GM15510 (cell line): ENCODE data around the gene SH3TC2.

Source experiments
- POLR2A ChIP-seq: IDR thresholded peaks from 3 replicates; pipeline ENCODE4 v1.6.1; 2011; ENCODE audit warnings: borderline replicate concordance; ENCODE audit not compliant: insufficient read length; ENCODE audit errors: extremely low read depth

SH3TC2 gene

DNA sequence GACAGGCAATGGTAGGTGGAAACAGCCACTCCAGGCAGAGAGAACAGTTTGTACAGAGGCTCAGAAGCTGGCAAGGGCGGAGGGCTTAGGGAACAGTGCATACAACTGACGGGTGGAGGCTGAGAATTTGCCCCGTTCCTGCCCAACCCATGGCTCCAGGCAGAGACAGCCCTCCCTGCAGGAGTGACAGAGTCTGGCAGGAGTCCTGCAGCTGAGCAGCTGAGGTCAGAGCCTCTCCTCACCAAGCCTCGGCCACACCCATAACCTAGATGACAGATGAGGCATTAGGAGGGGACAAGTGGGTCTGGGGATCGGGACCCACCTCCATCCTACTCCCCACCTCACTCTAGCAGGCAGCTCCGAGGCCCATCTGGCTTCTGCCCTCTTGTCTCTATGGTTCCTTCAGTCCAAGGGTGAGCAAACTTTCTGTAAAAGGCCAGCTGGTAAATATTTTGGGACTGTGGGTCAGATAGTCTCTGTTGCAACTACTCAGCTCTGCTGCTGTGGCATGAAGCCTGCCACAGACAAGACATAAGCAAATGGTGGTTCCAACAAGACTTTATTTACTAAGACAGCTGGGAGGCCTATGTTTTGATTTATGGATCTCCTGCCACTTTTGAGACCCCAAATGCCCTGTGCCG lies 83.7 kb downstream of the SH3TC2 start:
- no peak for TF ChIP-seq POLR2A

DNA sequence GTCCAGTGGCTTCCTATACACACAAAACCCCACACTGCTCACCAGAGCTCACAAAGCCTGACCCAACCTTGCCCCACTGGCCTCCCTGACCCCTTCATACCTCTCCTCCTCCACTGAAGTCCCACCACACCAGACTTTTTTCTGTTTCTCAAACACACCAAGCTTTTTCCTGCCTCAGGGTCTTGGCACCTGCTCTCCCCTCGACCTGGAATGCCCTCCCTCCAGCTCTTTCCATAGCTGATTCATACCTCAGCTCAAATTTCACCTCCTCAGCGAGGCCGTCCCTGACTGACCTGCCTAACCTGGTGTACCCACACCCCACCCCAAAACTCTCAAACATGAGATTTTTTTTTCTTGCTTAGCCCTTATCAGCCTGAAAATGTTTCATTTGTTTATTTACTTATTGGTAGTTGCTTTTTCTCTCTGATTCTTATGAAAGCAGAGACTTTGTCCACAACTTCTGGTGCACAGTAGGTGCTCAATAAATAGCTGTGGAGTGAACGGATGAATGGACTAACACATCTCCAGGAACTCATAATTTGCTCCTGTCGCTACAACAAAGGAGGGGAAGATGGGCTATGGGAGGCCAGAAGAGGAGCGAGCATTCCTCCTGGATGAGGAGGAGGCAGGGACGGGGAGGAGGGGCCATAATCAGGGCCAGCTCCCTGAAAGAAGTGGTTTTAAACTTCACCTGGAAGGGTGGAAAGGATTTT lies 84.3 kb downstream of the SH3TC2 start:
- no peak for TF ChIP-seq POLR2A

DNA sequence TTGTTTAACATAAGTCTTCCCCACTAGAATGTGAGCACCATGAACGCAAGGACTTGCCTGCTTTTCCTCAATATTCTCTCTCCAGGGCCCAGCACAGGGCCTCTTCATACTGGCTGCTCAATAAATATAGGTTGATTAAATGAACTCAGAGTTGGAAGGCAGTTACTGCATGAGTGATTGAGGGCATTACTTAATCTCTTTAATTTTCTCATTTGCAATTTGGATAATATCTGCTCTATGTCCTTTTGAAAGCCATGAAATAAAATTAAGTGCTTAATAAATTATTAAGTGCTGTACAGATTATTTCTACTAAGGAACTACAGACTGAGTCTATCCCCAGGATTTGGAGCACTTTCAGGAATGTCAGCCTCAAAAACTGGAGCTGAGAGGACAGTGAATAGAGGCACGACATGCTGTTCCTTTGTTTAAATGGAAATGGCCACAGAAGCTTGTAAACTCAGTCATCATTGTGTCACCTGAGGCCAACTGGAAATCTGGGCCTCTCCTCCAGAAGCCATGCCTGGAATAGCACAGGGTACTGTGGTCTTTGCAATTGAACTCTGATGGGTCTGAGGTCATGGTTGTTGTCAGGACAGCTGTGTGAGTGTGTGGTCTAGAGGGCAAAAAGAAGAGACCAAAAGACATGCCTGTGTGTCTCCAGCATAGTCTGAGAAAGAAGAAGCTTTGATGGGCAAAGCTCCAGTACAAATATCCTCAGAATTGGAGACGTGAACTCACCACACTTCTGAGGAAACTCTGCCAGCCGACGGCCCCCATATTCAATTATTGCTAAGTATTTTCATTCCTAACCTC lies 86.1 kb downstream of the SH3TC2 start:
- no peak for TF ChIP-seq POLR2A

DNA sequence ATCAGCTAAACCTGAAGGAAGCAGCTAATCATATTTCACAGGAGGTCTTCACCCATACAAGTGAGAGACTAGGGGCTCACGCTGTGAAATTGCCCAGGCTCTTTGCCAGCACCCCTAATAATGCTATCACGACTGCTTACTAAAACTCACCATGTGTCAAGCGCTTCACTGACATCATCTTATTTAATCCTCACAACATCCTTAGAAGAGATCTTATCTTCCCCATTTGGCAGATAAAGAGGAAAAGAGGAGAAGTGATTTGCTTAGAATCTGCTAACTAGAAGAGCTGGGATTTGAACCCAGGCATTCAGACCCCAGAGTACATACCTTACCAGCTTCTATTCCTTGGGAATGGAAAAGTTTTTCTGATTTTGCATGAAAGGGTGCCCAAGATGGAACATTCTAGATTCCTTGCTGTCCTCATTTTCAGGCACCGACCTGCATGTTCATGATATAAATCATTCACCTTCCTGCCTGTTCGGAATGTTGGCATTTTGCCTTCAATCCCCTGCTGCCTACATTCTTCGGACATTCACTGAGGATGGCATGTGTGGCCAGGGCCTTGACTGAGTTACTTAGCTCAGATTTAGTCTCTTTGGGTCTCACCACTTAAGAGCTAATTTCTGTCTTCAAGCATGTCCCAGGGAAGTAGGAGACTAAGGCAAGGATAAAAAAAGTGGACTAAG lies 88.1 kb downstream of the SH3TC2 start:
- no peak for TF ChIP-seq POLR2A

DNA sequence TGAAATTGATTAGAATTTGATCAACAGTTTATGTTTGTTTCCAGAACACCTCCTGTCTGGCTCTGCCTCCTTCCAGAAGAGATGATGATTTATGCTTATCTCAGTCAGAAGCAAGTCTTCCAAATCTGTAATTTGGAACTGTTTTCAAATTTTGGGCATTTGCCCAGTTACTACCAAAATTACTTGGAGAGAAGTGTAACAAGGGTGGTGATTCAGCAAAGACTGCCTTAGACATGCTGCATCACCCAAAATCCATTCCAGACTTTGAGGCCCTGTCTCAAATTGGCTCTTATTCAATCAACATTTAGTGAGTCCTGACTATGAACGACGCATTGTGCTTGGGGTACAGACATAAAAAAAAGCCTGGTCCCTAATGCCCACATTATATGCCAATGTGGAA lies 89.4 kb downstream of the SH3TC2 start:
- TF ChIP-seq POLR2A: no peak

DNA sequence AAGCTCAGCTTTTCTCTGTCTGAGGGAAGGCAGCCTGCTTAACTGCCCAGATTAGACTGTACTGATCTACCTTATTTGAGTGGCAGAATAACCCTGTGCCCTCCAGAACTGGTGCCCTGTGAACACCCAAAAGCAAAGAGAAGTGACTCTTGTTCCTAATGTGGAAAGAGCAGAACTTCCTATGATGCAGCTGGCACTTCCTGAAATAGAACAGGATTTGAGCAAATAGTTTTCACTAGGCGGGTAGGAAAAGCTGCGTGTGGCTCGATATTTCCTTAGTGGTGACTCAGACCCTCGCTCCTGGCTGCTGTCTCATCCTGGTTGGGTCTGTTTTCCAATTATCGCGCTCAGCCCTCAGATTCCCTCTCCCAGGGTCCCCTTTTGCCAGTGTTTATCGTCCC lies 89.9 kb downstream of the SH3TC2 start:
- no peak for TF ChIP-seq POLR2A

DNA sequence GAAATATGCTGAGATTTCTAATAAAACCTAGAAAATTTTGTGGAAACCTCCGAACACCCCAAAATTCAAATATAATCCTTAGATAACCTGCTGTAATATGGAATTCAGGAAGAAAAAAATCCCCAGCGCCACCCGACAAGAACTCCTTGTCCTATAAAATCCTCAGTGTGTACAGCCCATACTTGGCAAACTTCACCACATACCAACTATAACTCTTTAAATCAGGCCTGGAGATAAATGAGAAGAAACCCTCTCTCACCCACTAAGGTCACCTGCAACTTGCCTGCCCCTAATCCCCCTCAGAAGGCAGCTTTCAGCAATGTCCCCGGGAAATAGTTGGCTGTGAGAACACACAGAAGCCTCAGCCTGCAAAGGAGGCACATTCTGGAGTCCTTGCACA lies 90.5 kb downstream of the SH3TC2 start:
- no peak for TF ChIP-seq POLR2A

DNA sequence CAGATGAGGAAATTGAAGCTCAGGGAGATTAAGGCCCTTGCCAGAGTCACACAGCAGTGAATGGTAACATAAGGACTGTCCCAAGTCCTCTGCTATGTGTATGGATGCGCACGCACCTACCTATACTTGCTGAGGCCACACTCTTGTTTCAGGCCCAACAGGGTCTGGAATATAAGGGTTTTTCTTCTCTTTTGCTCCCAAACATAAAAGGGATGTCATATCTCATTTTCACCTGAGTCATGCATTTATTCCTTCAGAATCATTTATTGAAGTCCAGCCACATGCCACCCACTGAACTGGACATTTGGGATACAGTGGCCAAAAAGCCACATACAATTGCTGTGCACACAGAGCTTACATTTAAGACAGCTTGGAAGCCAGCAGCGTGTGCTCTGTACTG lies 92.0 kb downstream of the SH3TC2 start:
- TF ChIP-seq POLR2A: no peak

DNA sequence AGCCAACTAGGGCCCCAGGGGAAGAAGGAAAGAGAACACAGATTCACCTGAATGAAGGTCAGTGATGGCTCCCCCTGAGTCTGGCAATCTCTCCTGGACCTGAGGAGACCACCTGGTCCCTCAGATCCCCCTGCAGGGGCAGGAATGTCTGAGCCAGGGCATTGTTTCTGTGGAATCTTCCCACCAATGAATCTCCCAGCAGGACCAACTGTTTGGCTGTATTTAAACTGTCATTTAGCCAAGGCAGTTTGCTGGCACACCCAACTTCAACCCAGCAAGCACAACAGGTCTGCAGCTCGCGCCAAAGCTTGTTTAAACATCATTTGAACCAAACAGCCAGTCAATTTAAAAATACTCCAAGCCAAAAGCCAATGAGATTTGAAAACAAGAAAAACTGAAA lies 92.6 kb downstream of the SH3TC2 start:
- no peak for TF ChIP-seq POLR2A

DNA sequence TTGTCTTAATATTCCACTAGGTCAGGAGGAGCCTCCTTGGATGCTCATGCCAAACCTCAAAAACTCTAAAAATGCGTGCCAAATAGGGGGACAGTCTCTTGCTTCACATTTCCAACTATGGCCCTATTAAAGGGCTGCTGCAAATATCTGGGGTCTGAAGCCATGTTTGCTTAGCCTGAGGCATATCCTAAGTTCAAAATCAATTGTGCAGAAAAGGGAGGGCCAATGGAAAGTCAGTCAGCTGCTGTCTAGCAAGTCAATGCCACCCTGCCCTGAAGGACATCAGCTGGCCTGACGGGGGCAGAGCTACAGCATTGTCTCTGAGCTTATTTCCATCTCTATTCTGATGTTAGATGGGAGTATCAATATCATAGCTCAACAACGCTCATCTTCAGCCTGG lies 93.6 kb downstream of the SH3TC2 start:
- no peak for TF ChIP-seq POLR2A

DNA sequence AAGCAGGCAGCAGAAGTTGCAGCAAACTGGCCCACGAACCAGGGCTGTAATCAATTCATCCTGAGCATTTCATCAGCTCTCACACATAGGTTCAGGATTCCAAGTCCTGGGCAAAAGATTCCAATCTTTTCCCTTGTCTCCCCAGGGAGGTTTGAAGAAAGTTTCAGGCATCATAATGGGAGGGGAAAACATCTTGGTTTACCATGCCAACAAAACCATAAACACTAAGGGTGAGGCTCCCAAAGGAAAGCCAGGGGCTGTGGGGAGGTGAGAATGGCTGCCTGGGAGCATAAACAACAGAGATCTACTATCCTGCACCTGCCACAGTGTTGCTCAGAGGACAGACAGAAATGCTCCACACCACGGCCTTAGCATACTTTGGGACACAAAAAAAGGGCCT lies 94.6 kb downstream of the SH3TC2 start:
- TF ChIP-seq POLR2A: no peak

DNA sequence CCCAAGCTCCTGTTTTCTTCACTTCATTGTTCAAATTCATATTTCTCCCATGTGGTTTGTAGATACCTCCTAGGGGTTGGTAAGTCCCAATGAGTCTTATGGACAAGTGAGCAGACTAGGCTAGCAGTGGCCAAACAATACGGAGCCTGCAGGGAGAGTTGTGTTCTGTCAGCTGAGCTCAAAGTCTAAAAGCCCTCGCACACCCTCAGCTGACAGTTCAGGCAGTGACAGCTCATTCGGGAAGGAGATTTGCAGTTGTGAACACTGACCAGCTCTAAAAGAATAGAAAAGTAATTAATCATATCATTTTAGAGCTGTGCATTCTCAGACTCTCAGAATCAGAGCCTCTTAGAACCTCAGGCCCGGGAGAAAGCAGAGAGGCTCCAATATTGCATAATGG lies 95.1 kb downstream of the SH3TC2 start:
- no peak for TF ChIP-seq POLR2A

DNA sequence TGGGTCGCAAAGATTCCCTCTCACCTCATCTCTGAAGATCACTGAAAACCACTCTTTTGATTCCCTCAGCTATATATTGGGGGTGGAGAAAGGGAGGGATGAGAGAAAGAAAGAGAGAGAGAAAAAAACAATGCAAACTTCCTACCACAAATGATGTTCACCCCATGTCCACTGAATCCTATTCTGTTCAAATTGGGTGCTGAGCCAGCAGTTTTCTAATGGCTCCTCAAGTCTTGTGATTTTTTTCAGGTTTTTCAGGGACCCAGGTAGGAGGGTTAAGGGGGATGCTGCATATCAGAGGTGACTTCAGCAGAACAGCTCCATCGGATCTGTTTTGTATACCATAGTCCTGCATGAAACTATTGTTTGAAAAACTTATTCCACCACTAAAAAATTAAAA lies 95.9 kb downstream of the SH3TC2 start:
- TF ChIP-seq POLR2A: no peak

DNA sequence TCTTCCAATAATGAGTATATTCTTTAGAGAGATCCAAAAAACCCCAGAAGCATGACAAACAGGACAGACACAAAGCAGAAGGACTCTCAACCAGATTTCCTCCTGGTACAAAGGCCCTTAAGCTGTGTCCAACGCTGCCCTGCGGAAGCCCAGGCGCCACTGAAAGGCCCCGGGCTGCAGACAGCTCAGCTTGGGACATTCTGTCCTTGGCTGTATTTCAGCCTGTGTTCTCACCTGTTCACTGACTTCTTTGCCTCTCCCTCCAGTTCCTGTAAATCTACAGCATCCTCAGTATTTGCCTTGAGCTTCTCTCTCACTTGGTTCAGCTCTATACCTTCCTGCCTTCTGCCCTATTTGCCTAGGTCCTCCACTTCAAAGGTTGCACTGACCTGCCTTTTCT lies 96.5 kb downstream of the SH3TC2 start:
- TF ChIP-seq POLR2A: no peak
